ENCODE results near the gene XKRX.

- TF ChIP-seq CTCF (IDR thresholded peaks at IDR 0.05; ENCODE audit: low read depth, low read length) (no peak), POLR2A (IDR thresholded peaks at IDR 0.05; ENCODE audit: extremely low read depth, insufficient read length) (no peak), MAX (IDR thresholded peaks at IDR 0.05; ENCODE audit: low read depth, low read length) (no peak)
These were observed 2.7 kb upstream of the XKRX start for GRCh38 chrX:100931218-100931924.

Data from NB4 (cell line).